Measurements from ENCODE around the gene VKORC1.

DNA sequence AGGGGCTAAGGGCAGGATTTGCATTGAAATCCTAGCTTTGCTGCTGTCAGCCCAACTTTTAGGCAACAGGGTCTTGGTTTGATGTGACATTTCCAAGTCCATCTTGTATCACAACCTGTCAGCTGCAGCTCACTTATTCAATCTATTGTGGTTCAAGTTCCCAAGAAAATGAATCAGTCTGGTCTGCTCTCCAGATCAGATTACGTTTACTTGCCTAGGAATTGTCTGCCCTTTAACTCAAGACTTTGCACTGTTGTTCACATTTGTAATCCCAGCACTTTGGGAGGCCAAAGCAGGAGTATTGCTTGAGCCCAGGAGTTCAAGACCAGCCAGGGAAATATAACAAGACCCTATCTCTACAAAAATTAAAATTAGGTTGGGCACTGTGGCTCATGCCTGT, 51.2 kb downstream of the VKORC1 start:
- TF ChIP-seq POLR2A (IDR thresholded peaks at IDR 0.05; ENCODE audit: low read depth, low read length) (no peak), TAF1 (IDR thresholded peaks at IDR 0.05; ENCODE audit: low read depth, low read length) (no peak), POU2F2 (IDR thresholded peaks at IDR 0.05; ENCODE audit: low read depth, low read length) (no peak), POLR2AphosphoS5 (IDR thresholded peaks at IDR 0.05; ENCODE audit: low read depth, low read length) (no peak), SPI1 (IDR thresholded peaks at IDR 0.05; ENCODE audit: low read depth, low read length) (no peak), PAX5 (IDR thresholded peaks at IDR 0.05; ENCODE audit: insufficient read depth, low read length, severe bottlenecking) (no peak)
